Calu3 (cell line): ENCODE results near the gene P2RY13. TPM values are rescaled to one million over a fixed set of nuclear protein-coding genes. Genes with fewer than 3 reads are reported as not detected.

Source experiments
- BruUV-seq: library from RNA; stranded (reverse); fragments of 400-500 nt; replicated peaks from 2 replicates; lab custom pipeline; 2021; lab: Mats Ljungman, UMichigan
- CTCF ChIA-PET: fragments of 300-600 bp; sonication (Branson Sonifier 250); formaldehyde crosslinking; loops from one replicate; lab custom pipeline; 2022; ENCODE audit warnings: antibody characterized with exemption; lab: Charles Lee
- DNase-seq: peaks from one replicate; pipeline ENCODE4 v3.0.0; 2022
- H3K27ac Mint-ChIP-seq: one replicate; pipeline ENCODE4 v1.8.0; 2022; ENCODE audit warnings: mixed read lengths; ENCODE audit not compliant: unreplicated experiment
- H3K27me3 Mint-ChIP-seq: one replicate; pipeline ENCODE4 v1.8.0; 2022; ENCODE audit warnings: mixed read lengths; ENCODE audit not compliant: unreplicated experiment
- H3K36me3 Mint-ChIP-seq: one replicate; pipeline ENCODE4 v1.8.0; 2022; ENCODE audit warnings: mild to moderate bottlenecking, moderate library complexity, mixed read lengths; ENCODE audit not compliant: insufficient read depth, unreplicated experiment
- H3K4me1 Mint-ChIP-seq: one replicate; pipeline ENCODE4 v1.8.0; 2022; ENCODE audit warnings: mild to moderate bottlenecking, low read depth, mixed read lengths; ENCODE audit not compliant: unreplicated experiment
- H3K4me3 Mint-ChIP-seq: one replicate; pipeline ENCODE4 v1.8.0; 2022; ENCODE audit warnings: mild to moderate bottlenecking, low read depth, moderate library complexity, mixed read lengths; ENCODE audit not compliant: unreplicated experiment
- H3K9me3 Mint-ChIP-seq: one replicate; pipeline ENCODE4 v1.8.0; 2022; ENCODE audit warnings: low read depth, mixed read lengths; ENCODE audit not compliant: unreplicated experiment
- CTCF ChIP-seq: fragments of 200-600 bp; IDR thresholded peaks from one replicate; pipeline ENCODE4 v1.8.0; 2022; ENCODE audit warnings: antibody characterized with exemption; ENCODE audit not compliant: unreplicated experiment
- intact Hi-C: fragments of 100-400 bp; cut with micrococcal nuclease; formaldehyde crosslinking; loops from one replicate; pipeline ENCODE4 v1.10.0; 2022; ENCODE audit not compliant: unreplicated experiment
- total RNA-seq: library from RNA; stranded (reverse); gene quantifications from 2 replicates; pipeline ENCODE4 v1.2.3, GENCODE V29; 2022

Gene P2RY13
- total RNA-seq, 1 experiment from 2014 or later: not detected

- no peak for DNase-seq
- CTCF ChIA-PET: no interaction called here
- no peak overlapping the region for H3K27ac Mint-ChIP-seq
- no peaks in the 10 kb centered on the region for H3K27me3 Mint-ChIP-seq
- BruUV-seq: no TSS peak
- TF ChIP-seq CTCF: no peak
- H3K9me3 Mint-ChIP-seq: peaks cover 6% of the 10 kb centered on the region
- no peak overlapping the region for H3K4me3 Mint-ChIP-seq
- intact Hi-C loops: no loop called here
- H3K36me3 Mint-ChIP-seq: no peaks in the 10 kb centered on the region
- H3K4me1 Mint-ChIP-seq: peaks cover 37% of the 10 kb centered on the region
These were observed 10.4 kb downstream of the P2RY13 start for GRCh38 chr3:151318991-151319390.

GRCh38 chr3:151318313-151318712 is 11.0 kb downstream of the P2RY13 start:
- CTCF ChIA-PET: no interaction called here
- H3K27ac Mint-ChIP-seq: no peak overlapping the region
- H3K27me3 Mint-ChIP-seq: no peaks in the 10 kb centered on the region
- no TSS peak for BruUV-seq
- no peak for TF ChIP-seq CTCF
- intact Hi-C loops: no loop called here
- no peaks in the 10 kb centered on the region for H3K36me3 Mint-ChIP-seq
- H3K4me1 Mint-ChIP-seq: peaks cover 37% of the 10 kb centered on the region
- H3K9me3 Mint-ChIP-seq: peaks cover 6% of the 10 kb centered on the region
- no peak for DNase-seq
- no peak overlapping the region for H3K4me3 Mint-ChIP-seq

GRCh38 chr3:151316267-151316991 is 12.9 kb downstream of the P2RY13 start, which contains the start of gene GPR87:
Gene GPR87 (minus strand): TSS chr3:151316820. CDS start chr3:151300100, 16,720 bp downstream.
- Mint-ChIP-seq H3K9me3 (no peaks in the 10 kb centered on the region), H3K27me3 (no peaks in the 10 kb centered on the region), H3K4me1 (peaks cover 31% of the 10 kb centered on the region), H3K4me3 (peak within 1 kb of the TSS; percentile 10), H3K27ac (peak within 1 kb of the TSS; percentile 71), H3K36me3 (no peaks in the 10 kb centered on the region)
- CTCF ChIA-PET: interaction anchor here (0.6 to 1.8 kb wide), 4 partner anchors 11 to 135 kb away, joined by 3 to 12 read pairs (median 7); no protein-coding TSS in a partner anchor
- intact Hi-C loops: loop anchor here (1.0 kb wide), 1 partner anchor 9 kb away; no protein-coding TSS in a partner anchor
- DNase-seq: peak; percentile 66
- no peak for TF ChIP-seq CTCF
- TSS peak; percentile 85 for BruUV-seq

- Mint-ChIP-seq H3K4me1 (peaks cover 30% of the 10 kb centered on the region), H3K27ac (peak overlapping the region; percentile 71), H3K9me3 (no peaks in the 10 kb centered on the region), H3K4me3 (peak overlapping the region; percentile 10), H3K27me3 (no peaks in the 10 kb centered on the region), H3K36me3 (no peaks in the 10 kb centered on the region)
- no TSS peak for BruUV-seq
- CTCF ChIA-PET: interaction anchor here (1.5 to 1.8 kb wide), 2 partner anchors 11 to 12 kb away, joined by 11 to 12 read pairs; no protein-coding TSS in a partner anchor
- no peak for DNase-seq
- intact Hi-C loops: loop anchor here (1.0 kb wide), 1 partner anchor 9 kb away; no protein-coding TSS in a partner anchor
- TF ChIP-seq CTCF: no peak
These were observed 13.5 kb downstream of the P2RY13 start for GRCh38 chr3:151315846-151316245.
